Stimulated activated CD8-positive, alpha-beta memory T cell treated with anti-CD3 and anti-CD28 coated beads, Interleukin-15, amount 100 ng/mL, for 1 hour (primary cell): ENCODE results near the gene HES2.
"Not testable (repeated sequence)": the region's sequence is repeated elsewhere in the genome, so short reads cannot be mapped to it uniquely, and the experiment has no call there.

Experiments
- DNase-seq: peaks from one replicate; pipeline ENCODE4 v3.0.0-alpha.2; 2020; ENCODE audit warnings: low read depth

HES2 gene

DNA sequence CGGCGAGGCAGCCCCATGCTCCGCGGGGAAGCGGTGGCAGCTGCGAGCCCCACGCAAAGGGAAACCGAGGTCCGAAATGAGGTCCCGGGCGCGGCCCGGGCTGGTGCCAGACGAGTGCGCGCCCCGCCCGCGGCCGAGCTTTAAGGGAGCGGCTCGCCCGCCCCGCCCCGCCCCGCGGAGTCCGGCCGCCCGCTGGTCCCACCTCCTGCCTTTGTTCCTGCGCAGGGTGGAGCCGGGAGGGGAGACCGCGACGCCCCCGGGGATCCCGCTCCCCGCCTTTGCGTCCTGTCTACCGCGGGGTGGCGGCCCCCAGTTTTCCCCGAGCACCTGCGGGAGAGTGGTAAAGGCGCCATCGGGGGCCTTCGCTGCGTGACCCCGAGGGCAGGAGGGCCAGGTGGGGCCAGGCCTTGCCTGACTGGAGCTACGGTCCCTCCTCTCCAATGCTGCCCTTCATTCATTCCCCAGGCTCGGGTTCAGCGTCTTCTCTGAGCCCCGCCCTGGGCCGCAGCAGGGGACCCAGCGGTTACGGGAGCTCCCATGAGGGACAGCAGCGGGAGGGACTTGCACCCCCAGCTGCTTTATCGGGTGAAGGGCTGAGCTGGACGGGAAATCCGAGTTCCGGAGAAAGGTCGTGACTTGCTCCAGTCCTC is at the start of gene HES2:
Gene HES2 (minus strand): TSS at position 116 of the 650 bp plus-strand sequence. CDS start 99 bp downstream, at position 17.
- no peak for DNase-seq

GRCh38 chr1:6468729-6469461 is 49.2 kb upstream of the HES2 start:
- no peak for DNase-seq

DNA sequence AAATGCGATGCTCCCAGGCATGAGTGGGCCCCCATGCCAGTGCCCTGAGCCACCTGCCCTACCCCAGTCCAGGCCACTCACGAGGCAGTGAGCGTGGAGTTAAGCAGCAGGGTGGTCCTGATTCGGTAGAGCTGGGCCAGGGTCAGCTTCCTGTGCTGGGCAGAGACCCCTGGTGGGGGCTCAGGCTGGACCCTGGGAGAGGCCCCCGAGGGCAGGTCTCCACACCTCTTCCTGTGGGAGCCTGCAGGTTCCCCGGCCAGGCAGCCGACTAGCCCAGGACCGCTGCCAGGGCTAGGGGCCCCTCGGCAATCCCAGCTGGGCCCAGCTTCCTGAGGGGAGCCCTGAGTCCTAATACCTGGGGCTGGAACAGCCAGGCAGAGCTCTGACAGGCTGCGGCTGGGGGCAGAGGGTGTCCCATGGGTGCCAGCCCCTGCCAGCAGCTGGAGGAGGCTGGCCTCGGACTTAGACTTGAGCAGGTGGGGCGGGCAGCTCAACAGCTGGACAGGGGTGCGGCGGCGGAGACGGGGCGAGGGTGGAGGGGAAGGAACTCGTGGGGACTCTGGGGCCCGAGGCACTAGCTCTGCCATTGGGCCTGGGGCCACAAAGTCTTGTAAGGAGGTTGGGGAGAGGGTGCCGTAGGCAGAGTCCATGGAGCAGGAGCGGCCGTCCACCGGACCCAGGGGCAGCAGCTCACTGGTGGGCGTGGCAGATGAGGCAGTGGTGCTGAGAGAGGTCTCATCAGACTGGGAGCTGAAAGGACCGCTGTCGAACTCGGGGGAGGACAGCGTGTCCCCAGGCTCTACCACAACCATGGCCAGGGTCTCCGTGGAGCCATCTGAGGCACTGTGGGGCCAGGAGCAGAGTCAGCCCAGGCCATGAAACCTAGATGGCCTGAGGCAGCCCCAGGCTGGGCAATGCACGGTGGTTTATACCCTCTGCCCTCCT is 48.3 kb upstream of the HES2 start:
- DNase-seq = no peak

DNA sequence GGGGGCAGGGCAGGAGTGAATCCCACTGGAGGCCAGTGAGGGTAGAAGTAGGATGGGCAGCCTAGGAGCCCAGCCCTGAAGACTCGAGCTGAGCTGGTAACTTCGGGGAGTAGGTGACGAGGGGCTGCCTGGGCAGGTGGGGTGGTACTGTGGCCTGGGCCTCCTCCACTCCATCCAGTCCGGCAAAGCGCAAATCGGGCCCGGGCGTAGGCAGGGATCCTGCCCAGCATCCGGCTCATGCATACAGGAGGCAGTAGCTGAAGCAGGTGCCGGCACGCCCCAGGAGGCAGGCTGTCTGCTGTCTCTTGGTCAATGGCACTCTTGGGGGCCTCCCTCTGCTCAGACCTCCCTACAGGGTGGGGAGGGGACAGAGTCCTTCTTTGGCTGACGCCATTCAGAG is 47.5 kb upstream of the HES2 start:
- DNase-seq = no peak

DNA sequence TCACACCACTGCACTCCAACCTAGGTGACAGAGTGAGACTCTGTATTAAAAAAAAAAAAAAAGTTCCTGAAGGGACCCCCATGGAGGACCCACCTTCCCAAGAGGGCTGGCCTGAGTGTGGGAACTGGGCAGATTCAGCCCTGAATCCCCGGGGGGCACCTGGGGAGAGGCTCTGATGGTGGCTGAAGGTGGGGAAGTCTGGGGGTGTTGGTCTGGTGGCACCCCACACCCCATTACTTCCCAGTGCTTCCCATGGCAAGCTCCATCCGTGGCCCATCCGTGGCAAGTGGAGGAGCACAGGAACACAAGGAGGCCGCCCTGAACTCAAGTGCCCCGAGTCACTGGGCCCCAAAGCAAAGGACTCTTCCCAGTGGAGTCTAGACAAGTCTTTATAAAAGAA is 47.0 kb upstream of the HES2 start:
- no peak for DNase-seq

DNA sequence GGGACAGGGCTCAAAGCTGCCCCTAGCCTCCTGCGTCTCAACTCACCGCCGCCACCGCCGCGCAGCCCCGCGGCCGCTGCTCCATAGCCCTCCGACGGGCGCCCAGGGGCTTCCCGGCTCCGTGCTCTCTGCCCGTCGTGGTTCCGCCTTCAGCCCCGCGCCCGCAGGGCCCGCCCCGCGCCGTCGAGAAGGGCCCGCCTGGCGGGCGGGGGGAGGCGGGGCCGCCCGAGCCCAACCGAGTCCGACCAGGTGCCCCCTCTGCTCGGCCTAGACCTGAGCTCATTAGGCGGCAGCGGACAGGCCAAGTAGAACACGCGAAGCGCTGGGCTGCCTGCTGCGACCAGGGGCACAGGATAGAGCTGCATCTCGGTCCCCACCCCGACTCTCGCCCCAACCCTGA is 46.3 kb upstream of the HES2 start, which contains the start of gene TNFRSF25:
Gene TNFRSF25 (minus strand): TSS at position 151 of the 400 bp plus-strand sequence. CDS start 66 bp downstream, at position 85.
- no peak for DNase-seq

GRCh38 chr1:6465461-6466005 is 45.8 kb upstream of the HES2 start:
- no peak for DNase-seq

DNA sequence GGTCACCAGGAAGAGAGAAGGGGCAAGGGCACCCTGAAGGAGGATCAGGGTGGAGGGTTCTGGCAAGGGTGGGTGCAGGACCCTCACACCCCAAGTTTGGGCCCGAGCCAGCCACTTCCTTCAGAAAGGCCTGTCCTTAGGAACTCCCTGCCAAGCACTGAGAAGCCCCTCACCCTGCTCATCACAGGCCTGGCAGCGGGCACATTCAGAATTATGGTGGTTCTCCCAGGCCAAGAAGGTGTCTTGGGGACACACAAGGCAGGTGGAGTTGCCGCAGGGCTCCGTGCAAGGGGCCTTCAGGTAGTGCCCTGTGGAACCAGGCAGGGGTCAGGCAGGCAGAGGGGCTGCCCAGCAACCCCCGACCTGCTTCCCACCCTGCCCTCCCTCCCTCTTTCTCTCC is 45.2 kb upstream of the HES2 start:
- DNase-seq = no peak

GRCh38 chr1:6464514-6464836 is 44.8 kb upstream of the HES2 start:
- no peak for DNase-seq

DNA sequence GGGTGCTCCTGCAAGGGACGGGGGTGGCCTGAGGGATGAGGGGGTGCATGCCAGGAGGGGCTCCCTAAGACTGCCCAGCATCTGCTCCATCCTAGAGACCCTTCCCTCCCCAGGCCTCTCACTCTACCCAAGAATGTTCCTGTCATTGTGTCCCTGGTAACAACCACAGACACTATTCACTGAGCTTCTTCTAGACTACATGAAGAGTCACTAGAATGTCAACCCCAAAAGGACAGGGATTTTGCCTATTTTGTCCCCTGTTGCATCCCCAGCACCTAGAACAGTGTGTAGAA is 43.3 kb upstream of the HES2 start:
- no peak for DNase-seq

DNA sequence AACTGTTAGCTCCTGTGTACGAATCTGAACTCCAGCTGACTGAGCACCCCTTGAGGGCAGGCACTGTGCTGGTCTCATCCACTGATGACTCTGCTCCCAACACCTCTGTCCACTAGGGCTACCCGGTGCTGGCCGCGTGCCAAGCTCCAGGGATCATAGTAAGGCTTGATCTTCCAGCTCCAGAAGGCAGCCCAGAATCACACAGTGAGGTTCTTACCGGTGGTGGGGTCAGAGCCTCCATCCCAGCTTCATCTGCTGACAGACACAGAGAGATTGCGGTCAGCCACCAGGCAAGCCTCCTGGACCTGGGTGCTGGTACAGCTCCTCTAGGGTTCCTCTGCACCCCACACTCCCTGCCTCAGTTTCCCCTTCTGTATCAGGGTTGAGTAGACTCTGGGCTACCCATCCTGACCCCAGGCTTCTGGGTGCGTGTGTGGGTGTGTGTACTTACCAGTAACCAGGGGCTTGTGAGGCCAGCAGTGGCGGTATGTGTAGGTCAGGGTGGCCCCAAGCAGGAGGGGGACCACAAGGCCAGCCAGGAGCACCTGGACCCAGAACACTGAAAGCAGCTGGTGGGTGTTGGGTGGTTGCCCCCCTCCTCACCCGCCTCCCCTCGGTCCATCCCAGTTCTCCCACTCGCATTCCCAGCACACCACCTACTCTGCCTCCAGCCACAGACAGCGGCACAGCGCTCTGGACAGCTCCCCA is 42.8 kb upstream of the HES2 start:
- no peak for DNase-seq

DNA sequence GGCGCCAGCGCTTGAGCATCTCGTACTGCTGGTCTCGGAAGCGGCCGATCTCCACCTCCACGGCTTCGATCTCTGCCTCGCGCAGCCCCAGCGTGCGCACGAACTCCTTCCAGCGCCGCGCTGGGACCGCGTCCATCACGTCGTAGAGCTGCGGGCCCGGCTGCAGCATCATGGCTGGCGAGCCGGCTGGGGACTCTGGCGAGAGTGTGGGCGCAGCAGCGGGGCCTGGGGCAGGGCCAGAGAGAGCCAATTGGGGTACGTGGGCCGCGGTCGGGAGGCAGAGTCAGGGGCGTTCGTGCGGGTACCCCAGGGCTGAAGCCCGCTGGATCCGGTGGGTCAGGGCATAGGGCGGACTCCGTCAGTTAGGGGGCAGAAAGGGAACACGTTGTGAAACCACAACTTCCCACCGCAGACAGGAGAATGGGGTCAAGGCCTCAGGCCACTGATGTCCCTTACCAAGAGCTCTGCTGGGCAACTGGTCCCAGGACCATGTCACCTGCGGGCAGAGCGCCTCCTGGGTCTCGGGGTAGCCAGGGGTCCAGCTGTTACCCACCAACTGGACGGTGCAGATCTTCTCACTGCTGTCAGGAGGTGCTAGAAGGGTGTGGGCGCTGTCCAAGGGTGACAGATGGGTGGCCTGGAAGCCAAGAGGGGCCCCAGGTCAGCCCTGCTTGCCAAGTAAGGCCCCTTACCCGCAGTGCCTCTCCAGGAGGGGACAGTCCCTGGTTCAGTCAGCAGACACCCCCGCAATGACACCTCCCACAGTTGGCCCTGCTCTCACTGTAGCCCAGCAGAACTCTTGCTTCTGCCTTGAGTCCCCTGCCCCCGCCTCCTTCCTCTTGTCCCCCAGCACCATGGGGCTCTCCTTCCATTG is 42.1 kb upstream of the HES2 start:
- no peak for DNase-seq

DNA sequence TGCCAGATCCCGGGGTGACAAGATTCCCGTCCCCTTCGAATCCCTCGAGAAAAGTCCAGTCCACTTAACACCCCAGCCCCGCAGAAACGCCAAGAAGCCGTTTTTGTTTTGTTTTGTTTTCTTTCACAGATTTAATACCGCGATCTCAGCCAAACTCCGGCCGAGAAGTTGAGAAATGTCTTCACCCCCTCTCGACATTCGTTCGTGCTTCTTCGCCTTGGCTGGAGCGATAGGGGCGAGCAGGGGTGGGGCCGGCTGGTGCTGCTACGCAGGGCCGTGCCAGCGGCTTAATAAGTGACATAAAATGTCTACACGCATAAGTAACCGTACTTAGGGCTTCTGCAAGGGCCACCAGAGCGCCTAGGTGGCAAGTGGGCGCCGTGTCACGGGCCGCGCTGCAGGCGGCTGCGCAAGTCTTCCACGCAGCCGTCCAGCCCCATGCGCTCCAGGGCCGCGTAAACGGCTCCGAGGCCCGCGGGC is 41.4 kb upstream of the HES2 start:
- no peak for DNase-seq

- peak; percentile 55 for DNase-seq
These were observed 40.8 kb upstream of the HES2 start for GRCh38 chr1:6460301-6461050.

DNA sequence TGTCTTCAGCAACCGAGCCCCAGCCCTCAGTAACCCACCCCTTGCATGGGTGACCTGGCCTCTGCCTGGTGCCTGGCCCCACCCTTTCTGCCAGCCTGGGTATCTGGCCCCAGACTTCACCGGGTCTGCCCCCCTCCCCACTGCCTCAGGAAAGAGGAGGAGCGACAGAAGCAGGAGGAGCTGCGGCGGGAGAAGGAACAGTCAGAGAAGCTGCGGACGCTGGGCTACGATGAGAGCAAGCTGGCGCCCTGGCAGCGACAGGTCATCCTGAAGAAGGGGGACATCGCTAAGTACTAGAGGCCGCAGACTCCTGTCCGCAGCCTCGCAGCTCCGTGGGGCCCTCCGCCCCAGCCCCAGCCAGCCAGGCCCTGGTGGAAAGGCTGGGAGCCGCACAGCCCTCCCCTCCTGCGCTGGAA is 40.1 kb upstream of the HES2 start:
- no peak for DNase-seq

- no peak for DNase-seq
These were observed 37.2 kb upstream of the HES2 start for GRCh38 chr1:6456800-6457466.

DNA sequence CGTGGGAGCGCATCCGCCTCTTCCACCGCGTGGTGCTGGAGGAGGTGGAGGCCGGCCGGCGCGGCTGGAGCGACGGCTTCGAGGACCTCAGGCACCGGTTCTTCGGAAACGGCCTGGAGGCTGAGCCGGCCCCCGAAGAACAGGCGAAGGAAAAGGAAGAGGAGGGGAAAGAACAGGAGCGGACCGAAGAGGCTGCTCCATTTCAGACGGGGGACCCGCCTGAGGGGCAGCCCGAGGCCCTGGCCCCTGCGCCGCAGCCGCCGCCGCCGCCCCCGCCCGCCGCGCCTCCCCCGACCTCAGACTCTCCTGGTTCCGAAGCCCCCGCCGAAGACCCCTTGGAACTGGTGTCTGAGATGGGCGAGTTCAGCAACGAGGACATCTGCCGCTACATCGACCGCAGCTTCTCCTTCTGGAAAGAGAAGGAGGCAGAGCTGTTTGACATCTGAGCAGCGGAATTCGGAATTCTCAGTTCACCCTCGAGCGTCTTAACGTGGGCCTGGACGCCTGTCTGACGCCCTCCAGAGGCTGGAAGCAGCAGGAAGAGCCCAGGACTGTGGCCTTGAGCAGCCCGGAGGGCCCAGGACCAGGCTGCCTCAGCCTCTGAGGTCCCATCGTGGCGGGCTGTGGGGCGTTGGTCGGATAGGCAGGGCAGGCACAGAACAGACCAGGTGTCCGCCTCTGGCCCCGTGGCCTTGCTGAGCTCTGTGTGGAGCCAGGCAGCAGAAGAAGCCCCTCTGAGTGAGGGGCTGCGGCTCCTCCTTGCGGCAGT is 36.2 kb upstream of the HES2 start:
- DNase-seq = not testable (repeated sequence)

- DNase-seq = no peak
These were observed 35.4 kb upstream of the HES2 start for GRCh38 chr1:6454856-6455751.
